ENCODE data around the gene RINT1. TPM values are rescaled to one million over a fixed set of nuclear protein-coding genes. Genes with fewer than 3 reads are reported as not detected.

RINT1 gene
- total RNA-seq, 1 experiment from 2014 or later = 26.6 TPM

DNA sequence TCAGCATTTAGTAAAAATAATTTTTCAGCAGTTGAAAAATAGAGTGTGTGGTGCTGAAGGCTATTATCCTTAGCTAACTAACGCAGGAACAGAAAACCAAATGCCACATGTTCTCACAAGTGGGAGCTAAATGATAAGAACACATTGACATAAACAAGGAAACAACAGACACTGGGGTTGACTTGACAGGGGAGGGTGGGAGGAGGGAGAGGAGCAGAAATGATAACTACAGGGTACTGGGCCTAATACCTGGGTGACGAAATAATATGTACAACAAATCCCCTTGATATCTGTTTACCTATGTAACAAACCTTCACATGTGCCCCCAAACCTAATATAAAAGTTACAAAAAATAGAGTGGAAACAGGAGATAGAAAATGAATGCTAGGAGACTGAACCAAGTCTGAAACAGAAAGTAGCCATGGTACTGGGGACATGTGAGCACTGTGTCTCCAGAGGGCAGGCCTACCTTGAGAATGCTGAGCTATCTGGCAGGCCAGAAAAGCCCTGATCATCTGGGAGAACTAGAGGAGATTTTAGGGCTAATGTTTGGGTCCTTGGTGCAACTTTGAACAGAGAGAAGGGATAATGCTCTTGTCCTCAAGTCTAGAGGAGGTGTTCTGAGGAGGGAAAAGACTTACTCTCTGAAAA, 54.0 kb downstream of the RINT1 start:
- CTCF ChIA-PET = interaction anchor here (0.6 to 0.9 kb wide), 2 partner anchors 54 to 147 kb away, joined by 3 read pairs; no protein-coding TSS in a partner anchor
- POLR2A ChIA-PET = interaction anchor here (0.6 kb wide), 1 partner anchor 558 kb away, joined by 3 read pairs; no protein-coding TSS in a partner anchor

More for the DNA sequence above, 54.0 kb downstream of the RINT1 start:
- Mint-ChIP-seq H3K4me1 (peaks cover 17% of the 10 kb centered on the region), H3K27me3 (ENCODE audit: low read depth) (peaks cover 4% of the 10 kb centered on the region; the same call in 1 of the 2 replicates), H3K4me3 (no peak overlapping the region), H3K9me3 (peaks cover 28% of the 10 kb centered on the region), H3K27ac (no peak overlapping the region), H3K36me3 (peaks cover 14% of the 10 kb centered on the region)
- TF ChIP-seq, protein P1, sequence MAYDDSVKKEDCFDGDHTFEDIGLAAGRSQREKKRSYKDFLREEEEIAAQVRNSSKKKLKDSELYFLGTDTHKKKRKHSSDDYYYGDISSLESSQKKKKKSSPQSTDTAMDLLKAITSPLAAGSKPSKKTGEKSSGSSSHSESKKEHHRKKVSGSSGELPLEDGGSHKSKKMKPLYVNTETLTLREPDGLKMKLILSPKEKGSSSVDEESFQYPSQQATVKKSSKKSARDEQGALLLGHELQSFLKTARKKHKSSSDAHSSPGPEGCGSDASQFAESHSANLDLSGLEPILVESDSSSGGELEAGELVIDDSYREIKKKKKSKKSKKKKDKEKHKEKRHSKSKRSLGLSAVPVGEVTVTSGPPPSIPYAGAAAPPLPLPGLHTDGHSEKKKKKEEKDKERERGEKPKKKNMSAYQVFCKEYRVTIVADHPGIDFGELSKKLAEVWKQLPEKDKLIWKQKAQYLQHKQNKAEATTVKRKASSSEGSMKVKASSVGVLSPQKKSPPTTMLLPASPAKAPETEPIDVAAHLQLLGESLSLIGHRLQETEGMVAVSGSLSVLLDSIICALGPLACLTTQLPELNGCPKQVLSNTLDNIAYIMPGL (CRISPR knock-in tag; IDR thresholded peaks at IDR 0.05) = no peak
- TF ChIP-seq ZNF317 (CRISPR knock-in tag; IDR thresholded peaks at IDR 0.05; ENCODE audit: borderline replicate concordance, low read depth) (no peak), JUN (CRISPR knock-in tag; IDR thresholded peaks at IDR 0.05) (no peak), ZNF121 (CRISPR knock-in tag; IDR thresholded peaks at IDR 0.05) (no peak), FOXJ3 (CRISPR knock-in tag; IDR thresholded peaks at IDR 0.05; ENCODE audit: borderline replicate concordance) (no peak), ZNF671 (CRISPR knock-in tag; IDR thresholded peaks at IDR 0.05) (no peak), ZNF263 (CRISPR knock-in tag; IDR thresholded peaks at IDR 0.05; ENCODE audit: low read depth) (no peak), ZNF396 (CRISPR knock-in tag; IDR thresholded peaks at IDR 0.05; ENCODE audit: borderline replicate concordance) (no peak), JAZF1 (CRISPR knock-in tag; IDR thresholded peaks at IDR 0.05) (no peak), NFYB (CRISPR knock-in tag; conservative IDR thresholded peaks at IDR 0.05; ENCODE audit: low read depth) (no peak), TEAD1 (CRISPR knock-in tag; IDR thresholded peaks at IDR 0.05) (no peak)
- TF ChIP-seq, protein P2, sequence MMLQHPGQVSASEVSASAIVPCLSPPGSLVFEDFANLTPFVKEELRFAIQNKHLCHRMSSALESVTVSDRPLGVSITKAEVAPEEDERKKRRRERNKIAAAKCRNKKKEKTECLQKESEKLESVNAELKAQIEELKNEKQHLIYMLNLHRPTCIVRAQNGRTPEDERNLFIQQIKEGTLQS (CRISPR knock-in tag; conservative IDR thresholded peaks at IDR 0.05) = no peak
- TF ChIP-seq, protein P3, sequence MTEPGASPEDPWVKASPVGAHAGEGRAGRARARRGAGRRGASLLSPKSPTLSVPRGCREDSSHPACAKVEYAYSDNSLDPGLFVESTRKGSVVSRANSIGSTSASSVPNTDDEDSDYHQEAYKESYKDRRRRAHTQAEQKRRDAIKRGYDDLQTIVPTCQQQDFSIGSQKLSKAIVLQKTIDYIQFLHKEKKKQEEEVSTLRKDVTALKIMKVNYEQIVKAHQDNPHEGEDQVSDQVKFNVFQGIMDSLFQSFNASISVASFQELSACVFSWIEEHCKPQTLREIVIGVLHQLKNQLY (CRISPR knock-in tag; IDR thresholded peaks at IDR 0.05) = no peak
- TF ChIP-seq, protein P4, sequence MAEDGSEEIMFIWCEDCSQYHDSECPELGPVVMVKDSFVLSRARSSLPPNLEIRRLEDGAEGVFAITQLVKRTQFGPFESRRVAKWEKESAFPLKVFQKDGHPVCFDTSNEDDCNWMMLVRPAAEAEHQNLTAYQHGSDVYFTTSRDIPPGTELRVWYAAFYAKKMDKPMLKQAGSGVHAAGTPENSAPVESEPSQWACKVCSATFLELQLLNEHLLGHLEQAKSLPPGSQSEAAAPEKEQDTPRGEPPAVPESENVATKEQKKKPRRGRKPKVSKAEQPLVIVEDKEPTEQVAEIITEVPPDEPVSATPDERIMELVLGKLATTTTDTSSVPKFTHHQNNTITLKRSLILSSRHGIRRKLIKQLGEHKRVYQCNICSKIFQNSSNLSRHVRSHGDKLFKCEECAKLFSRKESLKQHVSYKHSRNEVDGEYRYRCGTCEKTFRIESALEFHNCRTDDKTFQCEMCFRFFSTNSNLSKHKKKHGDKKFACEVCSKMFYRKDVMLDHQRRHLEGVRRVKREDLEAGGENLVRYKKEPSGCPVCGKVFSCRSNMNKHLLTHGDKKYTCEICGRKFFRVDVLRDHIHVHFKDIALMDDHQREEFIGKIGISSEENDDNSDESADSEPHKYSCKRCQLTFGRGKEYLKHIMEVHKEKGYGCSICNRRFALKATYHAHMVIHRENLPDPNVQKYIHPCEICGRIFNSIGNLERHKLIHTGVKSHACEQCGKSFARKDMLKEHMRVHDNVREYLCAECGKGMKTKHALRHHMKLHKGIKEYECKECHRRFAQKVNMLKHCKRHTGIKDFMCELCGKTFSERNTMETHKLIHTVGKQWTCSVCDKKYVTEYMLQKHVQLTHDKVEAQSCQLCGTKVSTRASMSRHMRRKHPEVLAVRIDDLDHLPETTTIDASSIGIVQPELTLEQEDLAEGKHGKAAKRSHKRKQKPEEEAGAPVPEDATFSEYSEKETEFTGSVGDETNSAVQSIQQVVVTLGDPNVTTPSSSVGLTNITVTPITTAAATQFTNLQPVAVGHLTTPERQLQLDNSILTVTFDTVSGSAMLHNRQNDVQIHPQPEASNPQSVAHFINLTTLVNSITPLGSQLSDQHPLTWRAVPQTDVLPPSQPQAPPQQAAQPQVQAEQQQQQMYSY (CRISPR knock-in tag; IDR thresholded peaks at IDR 0.05) = no peak
- TF ChIP-seq, protein P5, sequence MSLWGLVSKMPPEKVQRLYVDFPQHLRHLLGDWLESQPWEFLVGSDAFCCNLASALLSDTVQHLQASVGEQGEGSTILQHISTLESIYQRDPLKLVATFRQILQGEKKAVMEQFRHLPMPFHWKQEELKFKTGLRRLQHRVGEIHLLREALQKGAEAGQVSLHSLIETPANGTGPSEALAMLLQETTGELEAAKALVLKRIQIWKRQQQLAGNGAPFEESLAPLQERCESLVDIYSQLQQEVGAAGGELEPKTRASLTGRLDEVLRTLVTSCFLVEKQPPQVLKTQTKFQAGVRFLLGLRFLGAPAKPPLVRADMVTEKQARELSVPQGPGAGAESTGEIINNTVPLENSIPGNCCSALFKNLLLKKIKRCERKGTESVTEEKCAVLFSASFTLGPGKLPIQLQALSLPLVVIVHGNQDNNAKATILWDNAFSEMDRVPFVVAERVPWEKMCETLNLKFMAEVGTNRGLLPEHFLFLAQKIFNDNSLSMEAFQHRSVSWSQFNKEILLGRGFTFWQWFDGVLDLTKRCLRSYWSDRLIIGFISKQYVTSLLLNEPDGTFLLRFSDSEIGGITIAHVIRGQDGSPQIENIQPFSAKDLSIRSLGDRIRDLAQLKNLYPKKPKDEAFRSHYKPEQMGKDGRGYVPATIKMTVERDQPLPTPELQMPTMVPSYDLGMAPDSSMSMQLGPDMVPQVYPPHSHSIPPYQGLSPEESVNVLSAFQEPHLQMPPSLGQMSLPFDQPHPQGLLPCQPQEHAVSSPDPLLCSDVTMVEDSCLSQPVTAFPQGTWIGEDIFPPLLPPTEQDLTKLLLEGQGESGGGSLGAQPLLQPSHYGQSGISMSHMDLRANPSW (CRISPR knock-in tag; conservative IDR thresholded peaks at IDR 0.05; ENCODE audit: low read depth) = no peak
- TF ChIP-seq, protein P6, sequence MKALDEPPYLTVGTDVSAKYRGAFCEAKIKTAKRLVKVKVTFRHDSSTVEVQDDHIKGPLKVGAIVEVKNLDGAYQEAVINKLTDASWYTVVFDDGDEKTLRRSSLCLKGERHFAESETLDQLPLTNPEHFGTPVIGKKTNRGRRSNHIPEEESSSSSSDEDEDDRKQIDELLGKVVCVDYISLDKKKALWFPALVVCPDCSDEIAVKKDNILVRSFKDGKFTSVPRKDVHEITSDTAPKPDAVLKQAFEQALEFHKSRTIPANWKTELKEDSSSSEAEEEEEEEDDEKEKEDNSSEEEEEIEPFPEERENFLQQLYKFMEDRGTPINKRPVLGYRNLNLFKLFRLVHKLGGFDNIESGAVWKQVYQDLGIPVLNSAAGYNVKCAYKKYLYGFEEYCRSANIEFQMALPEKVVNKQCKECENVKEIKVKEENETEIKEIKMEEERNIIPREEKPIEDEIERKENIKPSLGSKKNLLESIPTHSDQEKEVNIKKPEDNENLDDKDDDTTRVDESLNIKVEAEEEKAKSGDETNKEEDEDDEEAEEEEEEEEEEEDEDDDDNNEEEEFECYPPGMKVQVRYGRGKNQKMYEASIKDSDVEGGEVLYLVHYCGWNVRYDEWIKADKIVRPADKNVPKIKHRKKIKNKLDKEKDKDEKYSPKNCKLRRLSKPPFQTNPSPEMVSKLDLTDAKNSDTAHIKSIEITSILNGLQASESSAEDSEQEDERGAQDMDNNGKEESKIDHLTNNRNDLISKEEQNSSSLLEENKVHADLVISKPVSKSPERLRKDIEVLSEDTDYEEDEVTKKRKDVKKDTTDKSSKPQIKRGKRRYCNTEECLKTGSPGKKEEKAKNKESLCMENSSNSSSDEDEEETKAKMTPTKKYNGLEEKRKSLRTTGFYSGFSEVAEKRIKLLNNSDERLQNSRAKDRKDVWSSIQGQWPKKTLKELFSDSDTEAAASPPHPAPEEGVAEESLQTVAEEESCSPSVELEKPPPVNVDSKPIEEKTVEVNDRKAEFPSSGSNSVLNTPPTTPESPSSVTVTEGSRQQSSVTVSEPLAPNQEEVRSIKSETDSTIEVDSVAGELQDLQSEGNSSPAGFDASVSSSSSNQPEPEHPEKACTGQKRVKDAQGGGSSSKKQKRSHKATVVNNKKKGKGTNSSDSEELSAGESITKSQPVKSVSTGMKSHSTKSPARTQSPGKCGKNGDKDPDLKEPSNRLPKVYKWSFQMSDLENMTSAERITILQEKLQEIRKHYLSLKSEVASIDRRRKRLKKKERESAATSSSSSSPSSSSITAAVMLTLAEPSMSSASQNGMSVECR (CRISPR knock-in tag; IDR thresholded peaks at IDR 0.05; ENCODE audit: borderline replicate concordance) = no peak
- TF ChIP-seq, protein P7, sequence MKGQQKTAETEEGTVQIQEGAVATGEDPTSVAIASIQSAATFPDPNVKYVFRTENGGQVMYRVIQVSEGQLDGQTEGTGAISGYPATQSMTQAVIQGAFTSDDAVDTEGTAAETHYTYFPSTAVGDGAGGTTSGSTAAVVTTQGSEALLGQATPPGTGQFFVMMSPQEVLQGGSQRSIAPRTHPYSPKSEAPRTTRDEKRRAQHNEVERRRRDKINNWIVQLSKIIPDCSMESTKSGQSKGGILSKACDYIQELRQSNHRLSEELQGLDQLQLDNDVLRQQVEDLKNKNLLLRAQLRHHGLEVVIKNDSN (CRISPR knock-in tag; IDR thresholded peaks at IDR 0.05) = no peak
- TF ChIP-seq, protein P8, sequence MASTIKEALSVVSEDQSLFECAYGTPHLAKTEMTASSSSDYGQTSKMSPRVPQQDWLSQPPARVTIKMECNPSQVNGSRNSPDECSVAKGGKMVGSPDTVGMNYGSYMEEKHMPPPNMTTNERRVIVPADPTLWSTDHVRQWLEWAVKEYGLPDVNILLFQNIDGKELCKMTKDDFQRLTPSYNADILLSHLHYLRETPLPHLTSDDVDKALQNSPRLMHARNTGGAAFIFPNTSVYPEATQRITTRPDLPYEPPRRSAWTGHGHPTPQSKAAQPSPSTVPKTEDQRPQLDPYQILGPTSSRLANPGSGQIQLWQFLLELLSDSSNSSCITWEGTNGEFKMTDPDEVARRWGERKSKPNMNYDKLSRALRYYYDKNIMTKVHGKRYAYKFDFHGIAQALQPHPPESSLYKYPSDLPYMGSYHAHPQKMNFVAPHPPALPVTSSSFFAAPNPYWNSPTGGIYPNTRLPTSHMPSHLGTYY (CRISPR knock-in tag; IDR thresholded peaks at IDR 0.05) = no peak
- DNase-seq (ENCODE audit: low spot score) (no peak), ATAC-seq (no peak)

Data from WTC11 (cell line).